HG02840 (cell line): ENCODE results near the gene NCAN.

Experiments used
- ATAC-seq: cut with Tn5 transposase; IDR thresholded peaks from one replicate; pipeline ENCODE4 v1.9.1; 2021; ENCODE audit warnings: mild to moderate bottlenecking, moderate library complexity, moderate number of reproducible peaks; ENCODE audit not compliant: unreplicated experiment, low FRiP score

Gene NCAN

GRCh38 chr19:19279062-19279612 lies 67.4 kb downstream of the NCAN start:
- ATAC-seq = no peak

- no peak for ATAC-seq
Observed at GRCh38 chr19:19279853-19280252, 68.1 kb downstream of the NCAN start.

GRCh38 chr19:19280561-19280960 lies 68.8 kb downstream of the NCAN start:
- no peak for ATAC-seq

GRCh38 chr19:19285686-19286085 lies 73.9 kb downstream of the NCAN start:
- no peak for ATAC-seq

DNA sequence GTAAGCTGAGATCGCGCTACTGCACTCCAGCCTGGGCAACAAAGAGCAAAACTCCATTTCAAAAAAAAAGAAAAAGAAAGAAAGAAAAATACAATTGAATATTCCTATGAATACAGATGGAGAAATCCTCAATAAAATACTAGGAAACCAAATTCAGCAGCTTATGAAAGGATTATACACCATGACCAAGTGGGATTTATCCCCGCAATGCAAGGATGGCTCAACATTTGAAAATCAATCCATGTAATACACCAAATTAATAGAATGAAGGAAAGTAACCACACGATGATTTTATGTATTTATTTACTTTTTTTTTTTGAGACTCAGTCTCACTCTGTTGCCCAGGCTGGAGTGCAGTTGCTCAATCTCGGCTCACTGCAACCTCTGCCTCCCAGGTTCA lies 80.8 kb downstream of the NCAN start:
- no peak for ATAC-seq

GRCh38 chr19:19294914-19295313 lies 83.2 kb downstream of the NCAN start:
- ATAC-seq = no peak

- ATAC-seq = no peak
Observed at GRCh38 chr19:19296953-19297689, 85.4 kb downstream of the NCAN start.

GRCh38 chr19:19297759-19298158 lies 86.0 kb downstream of the NCAN start:
- ATAC-seq = no peak

- no peak for ATAC-seq
Observed at GRCh38 chr19:19300613-19301012, 88.9 kb downstream of the NCAN start.
